Cerebellar cortex (tissue), 1 donor: Measurements from ENCODE around the gene SAP25.
"Not testable (repeated sequence)": the region's sequence is repeated elsewhere in the genome, so short reads cannot be mapped to it uniquely, and the experiment has no call there.

Experiments used
- DNase-seq: peaks from one replicate; pipeline ENCODE4 v3.0.0-alpha.2; 2015; ENCODE audit warnings: low spot score

Gene SAP25

DNA sequence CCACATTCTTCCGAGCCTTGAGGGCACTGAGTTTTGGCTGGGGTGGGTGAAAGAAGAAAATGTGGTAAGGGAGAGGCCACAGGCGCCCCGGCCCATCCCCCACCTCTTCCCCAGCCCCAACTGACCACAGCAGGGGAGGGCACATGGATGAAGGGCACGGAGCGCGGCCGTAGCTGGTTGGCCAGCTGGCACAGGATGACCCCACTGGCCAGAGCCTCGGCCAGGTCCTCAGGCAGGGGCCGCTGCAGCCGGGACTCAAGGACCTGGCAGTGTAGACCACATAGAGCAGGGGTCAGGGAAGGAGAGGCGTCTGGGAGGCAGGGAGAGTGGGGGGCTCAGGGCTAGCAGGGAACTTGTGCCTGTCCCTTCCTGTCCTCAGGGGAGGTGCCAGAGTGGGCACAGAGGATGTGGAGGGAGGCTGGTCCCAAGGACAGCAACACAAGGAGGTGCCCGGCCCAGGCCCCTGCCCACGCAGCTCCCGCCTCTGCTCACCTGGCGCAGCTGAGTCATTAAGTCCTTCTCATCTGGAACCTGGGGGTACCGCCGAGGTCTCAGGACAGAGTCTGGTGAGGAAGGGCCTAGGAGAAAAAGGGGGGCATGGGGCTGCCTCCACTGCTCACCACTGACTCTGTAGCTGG lies 2.2 kb upstream of the SAP25 start:
- no peak for DNase-seq

DNA sequence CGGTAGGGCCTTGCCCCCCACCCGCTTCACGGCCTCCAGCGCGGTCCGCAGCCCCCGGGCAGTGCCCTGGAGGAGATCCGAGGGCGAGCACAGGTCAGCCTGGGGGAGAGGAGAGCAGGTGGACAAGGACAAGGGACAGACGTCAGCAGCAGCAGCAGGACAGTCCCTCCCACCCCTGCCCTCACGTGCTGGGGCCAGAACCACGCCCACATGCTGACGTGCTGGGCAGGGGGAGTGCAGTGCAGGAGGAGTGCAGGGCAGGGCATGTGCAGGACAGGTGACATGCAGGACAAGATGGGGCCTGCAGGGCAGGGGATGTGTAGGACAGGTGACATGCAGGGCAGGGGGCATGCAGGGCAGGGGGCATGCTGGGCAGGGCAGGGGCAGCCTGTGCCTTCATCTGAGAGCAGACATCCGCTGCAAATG lies 1.5 kb upstream of the SAP25 start:
- peak; percentile 36 for DNase-seq

DNA sequence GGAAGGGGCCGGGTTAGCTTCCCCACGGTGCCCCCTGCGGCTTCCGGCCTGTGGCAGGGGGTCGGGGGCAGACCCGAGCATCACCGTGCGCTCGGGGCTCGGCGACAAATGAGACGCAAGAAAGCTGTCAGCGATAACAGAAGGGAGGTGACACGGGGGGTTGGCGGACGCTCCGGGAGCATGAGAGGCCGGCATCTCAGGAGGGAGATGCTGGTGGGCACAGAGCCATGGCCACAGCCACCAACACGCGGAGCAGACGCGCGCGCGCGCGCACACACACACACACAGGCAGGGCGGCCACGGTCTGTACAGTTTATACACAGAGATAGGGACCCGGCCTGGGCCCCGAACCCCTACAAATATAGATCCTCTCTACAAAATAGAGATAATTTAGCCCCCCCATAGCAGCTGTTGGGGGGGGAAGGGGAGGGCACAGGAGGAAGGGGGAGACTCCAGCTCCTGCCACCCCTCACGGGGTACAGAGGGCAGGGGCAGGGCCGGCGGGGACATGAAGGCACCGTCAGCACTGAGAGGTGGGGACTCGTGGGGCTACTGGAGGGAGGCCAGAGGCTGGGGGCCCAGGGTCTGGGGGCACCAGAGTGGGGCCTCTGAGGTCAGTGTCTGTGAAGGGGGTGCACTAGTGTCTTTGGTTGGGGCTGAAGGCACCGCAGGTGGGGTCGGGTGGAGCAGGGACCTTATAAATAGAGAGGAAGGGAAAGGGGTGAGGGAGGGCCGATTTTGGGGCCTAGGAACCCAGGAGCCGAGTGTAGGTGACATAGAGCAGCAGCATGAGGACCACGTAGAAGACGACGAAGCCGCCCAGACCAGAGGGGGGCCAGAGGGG lies 884 bp upstream of the SAP25 start:
- DNase-seq, result no peak

DNA sequence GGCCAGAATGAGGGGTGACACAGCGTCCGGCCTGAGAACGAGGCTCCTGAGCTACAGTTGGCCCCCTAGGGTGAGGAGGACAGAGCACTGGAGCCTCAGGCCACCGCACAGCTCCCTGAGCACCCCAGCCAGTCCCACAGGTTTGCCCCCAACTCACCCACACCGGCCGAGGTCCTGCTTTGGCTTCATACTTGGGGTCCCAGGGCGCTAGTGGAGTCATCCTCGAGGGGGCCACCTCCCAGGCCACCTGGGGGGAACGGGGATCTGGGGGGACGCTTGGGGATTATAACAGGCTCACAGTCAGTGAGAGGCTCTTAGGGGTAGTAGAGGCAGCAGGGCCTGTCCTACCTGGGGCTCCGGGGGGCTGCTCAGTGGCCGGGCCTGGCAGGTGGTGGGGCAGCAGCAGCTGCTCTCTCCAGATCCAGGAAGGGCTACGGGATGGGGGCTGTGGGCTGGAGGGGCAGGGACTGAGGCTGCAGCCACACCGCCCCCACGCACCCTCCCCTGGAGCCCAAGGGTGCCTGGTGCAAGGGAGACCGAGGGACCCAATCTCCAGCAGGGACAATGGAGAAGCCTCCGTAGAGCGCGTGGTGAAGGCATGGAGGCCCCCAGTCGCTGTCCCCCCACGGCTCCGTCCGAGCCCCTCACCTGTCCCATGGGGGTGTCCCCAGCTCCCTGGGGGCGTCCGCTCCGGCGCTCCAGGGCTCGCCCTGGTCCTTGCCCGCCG lies 588 bp downstream of the SAP25 start:
- no peak for DNase-seq

DNA sequence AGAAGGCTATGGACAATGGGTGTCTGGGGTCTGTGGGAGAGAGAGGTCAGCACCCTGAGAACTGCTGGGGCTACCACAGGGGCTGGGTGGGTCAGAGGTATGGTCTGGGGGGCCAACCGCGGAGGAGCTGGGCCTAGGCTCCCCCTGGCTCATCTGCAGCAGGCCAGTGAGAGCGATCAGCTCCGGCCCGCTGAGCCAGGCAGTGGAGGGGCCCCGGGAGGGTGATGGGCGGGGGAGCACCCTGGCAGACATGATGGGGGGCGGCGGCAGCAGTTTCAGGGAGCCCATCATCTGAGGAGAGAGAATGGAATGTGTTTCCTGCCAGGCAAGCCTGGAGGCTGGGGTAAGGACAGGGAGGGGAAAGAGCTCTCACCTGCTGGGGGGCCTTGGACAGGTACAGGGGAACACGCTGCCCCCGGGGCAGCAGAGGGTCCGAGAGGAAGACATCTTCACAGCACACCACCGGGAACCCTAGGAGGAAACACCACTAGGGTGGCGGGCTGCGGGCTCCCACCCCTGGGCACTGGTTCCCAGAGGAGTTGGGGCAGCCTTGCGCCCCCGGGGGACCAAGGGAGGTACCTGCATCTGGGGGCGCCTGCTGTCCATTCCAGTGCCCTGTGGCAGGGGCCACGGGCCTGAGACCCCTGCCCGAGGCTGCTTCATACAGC lies 1.3 kb downstream of the SAP25 start:
- no peak for DNase-seq

DNA sequence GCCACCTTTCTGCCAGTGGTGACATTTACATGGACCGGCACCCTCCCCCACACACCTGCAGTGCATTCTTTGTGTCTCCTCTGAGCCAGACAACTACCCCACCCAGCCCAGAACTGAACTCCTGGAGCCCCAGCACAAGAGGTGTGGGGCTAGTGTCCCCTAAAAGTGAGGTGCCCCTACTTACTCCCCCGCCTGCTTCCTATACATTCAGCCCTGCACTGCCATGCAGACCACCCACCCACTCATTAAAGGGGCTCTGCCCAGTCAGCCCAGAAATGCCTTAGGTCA lies 1.9 kb downstream of the SAP25 start:
- DNase-seq, result no peak

DNA sequence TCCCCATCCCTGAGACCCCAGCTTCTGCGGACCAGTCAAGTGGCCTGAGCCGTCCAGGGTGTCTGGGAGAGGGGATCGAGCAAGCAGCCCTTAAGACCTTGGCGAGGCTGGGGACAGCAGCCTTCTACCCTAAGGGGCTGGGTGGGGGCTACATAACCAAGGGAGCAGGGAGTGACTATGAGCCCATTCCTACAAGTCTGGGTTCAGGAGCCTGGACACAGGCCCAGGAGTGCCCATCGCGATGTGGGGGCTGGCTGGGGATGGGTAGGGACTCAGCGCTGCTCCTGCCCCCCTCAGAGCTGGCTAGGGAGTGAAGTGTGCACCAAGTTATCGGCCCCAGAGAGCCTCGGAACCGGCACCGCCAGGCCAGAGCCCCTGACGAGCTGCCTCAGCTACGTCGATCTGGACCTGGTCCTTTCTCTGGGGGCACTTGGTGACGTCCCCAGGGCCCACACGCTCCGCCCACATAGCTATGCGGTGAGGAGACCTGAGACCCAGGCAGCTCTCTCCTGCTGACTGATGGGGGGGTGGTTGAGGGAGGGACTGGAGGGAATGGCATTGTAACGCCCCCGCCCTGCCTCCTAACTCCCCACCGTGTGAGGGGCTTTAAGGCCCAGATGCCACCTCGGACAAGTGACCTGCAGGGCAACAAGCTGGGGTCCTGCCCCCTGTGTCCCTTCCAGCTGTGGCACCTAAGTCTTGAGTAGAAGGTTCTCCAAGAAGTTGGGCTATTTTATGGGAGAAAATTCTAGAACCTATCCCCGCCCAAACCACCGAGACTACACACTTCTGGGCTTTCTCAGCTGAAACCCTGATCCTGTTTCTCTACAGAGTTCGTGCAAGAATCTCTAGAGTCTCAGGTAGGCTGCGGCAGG lies 2.5 kb downstream of the SAP25 start:
- DNase-seq, result peak; percentile 77

DNA sequence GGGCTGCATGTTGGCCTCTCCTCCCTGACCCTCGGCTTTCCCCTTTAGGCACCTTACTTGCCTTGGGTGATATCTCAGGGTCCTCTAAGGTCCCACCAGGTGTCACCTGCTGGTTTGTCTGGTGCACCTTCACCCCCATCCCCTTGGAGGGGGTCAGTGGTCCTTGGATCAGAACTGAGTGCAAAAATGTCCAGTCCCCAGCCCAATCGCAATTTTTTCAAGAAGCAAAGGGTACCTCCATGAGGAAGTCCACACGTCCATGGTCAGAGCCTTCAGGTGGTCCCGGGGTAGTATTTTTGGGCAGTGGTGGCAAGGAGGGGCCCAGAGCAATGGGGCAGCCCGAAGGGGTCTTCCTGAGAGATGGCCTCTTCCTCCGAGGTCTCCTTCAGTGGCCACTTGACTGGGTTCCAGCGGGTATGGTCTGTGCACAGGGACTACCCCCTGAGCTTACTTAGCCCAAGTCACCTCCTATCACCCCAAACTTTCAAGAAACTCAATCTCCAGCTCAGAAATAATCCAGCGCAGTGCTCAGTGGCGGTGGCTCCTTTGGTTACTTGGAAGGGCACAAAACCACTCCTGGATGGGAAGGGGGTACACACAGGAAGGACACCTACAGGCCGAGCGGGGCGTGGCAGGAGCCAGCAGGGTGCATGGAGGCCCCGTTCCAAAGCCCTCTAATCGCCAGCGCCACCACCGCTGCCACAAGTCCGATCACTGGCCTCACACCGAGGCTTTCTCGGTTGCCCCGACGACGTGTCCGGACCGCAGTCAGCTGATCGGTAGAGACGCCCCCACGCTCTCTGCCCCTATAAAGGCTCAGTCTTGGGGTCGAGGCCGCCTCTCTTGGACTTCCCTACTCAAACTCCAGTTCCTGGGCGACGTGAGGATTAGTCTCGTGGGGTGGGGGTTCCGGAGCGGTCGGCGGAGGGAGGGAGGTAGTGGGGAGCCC lies 4.5 kb downstream of the SAP25 start:
- DNase-seq, result peak; percentile 86

DNA sequence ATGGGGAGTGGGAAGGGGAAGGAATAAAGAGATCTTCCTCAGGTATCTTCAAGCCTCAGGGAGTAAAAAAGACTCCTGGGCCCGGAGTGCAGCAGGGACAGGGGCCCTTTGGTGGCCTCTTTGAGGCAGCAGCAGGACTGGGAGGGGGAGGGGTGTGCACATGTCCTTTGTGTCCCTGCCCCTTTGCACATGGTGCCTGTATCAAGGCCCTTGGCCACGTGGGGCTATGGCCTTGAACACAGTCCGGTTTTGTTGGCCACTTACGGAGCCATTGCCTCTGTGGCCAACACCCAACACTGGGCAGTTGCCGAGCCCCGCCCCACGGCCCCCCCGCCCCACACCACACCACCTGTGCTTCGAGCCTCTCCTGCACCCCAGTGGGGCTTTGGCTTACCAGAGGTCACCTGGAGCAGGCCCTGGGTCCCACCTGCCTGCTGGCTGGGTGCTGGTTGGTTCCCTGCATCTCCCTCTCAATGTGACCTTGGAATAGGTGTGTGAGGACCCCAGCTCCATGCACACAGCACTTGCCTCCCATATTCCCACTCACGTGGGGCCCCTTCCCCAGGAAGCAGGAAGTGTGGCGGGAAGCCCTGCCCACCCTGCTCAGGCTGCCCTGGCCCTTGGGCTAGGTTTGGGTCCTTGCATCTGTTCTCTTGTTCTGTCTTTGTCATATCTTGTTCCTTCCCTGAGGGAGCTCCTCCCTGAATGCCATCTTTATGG lies 5.4 kb downstream of the SAP25 start:
- DNase-seq, result peak; percentile 49

DNA sequence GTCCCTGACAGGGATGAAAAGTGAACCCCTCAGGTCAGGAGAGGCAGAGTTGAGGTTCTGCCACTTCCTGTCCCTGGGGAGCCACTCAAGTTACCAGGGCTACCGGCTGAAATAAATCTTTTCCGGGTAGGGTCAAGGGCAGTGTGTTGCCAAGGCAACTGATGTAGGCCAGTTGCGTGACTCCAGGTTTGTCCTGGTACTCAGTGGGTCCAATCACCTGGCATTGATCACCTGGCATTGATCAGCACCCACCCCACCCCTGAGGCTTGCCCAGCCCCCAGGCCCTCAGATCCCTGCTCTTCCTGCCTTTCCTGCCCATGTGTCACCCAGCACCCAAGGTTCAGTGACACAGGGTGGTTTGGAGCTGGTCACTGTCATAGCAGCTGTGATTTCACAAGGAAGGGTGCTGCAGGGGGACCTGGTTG lies 5.9 kb downstream of the SAP25 start:
- DNase-seq, result no peak

DNA sequence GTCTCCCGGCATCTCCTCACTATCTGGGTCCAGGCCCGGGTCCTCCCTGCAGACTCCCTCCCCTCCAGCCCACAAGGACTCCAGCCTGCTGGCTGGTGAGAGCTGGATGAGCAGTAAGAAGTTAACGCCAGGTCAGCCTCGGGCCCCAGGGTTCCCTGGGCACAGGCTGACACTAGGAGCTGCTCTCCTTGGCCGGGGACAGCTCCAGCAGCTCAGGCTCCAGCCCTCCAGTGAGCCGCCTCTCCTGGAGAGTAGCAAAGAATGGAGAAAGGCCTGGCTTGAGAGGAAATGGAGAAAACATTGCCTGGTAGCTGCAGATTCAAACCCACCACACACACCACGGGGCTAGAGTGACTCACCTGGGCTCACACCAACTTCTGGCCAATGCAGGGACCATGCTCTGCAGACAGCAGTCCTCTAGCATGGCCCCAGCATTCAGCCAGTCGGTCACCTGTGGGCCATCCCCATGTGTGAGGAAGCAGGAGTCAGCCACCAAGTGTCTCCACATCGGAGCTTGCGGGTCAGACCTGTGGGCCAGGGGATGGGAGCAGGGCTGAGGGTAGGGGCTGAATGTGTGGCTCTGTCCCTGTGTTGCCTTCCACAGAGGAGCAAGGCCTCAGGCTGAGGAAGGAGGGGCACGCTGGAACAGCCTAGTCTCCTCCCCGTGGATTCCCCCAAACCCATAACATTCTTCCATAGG lies 6.5 kb downstream of the SAP25 start:
- no peak for DNase-seq

DNA sequence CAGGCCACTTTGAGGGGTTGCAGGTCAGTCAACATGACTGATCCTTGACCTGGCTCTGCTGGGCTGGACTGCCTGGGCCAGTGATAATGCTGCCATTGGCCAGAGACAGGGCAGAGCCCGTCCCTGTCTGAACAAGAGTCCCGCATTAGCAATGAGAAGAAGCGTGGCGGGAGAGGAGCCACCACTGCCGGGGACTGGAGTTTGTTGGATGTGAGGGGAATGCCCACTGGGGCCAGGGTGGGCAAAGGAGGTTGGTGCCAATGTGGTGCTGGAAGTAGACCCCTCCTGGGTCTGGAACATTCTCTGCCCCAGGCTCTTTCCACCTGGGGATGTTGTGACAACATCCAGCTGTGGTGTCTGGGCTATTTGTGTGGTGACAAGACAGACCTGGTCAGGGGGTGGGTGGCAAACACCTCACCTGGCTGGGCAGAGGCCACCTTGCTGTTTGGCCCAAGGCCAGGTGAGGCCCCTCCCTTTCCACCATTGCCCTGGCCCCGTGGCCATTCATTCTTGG lies 7.6 kb downstream of the SAP25 start:
- DNase-seq, result no peak

DNA sequence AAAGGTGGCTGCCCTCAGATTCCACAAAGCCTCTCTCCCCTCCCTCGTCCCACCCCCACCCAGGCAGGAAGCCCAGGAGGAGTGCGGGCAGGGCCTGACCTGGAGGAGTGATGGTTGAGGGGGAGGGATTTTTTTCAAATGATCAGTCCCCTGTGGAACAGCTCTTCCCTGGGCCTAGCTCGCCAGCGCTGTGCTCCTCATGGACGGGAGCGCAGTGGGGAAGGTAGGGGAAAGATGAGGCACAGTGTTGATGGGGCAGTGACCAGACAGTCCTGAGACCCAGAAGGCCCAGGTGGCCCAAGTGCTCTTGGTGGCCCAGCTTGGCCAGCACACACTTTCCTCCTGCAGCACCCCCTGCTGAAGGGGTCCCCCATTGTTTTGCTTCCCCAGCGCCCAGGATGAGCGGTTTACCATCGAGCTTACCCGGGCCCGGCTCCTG lies 8.5 kb downstream of the SAP25 start:
- no peak for DNase-seq

DNA sequence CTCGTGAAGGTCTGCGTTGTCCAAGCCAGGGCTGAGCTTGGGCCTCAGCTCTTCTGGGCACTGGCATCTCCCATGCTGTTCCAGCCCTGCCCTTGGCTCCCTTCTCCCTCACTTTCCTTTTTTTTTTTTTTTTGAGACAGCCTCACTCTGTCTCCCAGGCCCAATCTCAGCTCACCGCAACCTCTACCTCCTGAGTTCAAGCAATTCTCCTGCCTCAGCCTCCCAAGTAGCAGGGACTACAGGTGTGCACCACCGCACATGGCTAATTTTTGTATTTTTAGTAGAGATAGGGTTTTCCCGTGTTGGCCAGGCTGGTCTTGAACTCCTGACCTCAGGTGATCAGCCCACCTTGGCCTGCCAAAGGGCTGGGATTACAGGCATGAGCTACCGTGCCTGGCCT lies 9.3 kb downstream of the SAP25 start:
- DNase-seq, result not testable (repeated sequence)

DNA sequence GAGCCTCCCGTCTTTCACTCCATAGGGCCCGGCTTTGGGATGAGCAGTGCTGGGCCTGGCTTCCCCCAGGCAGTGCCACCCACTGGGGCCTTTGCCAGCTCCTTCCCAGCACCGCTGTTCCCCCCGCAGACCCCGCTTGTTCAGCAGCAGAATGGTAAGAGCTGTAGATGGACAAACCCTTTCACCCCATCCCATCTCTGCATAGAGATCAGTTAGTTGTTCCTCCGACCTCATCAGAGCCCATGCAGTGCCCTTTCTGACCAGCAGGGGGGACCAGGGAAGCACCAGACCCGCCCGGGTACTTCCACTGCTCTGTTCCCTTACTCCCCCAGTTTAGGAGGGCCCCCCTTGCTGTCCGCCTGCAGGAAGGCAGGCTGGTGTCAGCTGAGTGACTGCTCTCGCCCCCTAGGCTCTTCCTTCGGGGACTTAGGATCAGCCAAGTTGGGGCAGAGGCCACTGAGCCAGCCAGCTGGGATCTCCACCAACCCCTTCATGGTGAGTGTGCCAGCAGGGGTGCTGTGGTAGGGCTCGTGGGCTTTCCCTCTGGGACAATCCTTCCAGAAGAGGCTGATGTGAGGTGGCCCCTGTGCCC lies 9.8 kb downstream of the SAP25 start:
- peak; percentile 75 for DNase-seq

DNA sequence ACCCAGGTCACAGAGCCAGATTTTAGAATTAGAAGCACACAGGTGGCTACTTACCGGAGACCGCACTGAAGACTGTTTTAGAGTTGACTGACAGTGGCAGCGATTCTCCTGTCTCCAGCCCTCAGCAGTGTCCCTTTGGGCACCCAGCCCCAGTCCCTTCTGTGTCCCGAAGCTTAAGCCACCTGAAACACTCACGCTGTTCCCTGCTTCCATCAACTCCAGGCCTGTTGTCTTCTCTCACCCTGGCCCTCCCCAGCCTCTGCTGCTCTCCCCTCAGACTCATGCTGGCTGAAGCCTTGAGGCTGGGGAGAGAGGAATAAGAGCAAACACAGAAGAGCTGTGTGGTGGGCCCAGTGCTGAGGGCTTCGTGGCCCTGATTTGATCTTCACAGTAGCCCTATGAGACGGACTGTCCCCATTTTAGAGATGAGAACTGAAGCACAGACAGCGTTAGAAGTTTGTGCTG lies 10.6 kb downstream of the SAP25 start:
- DNase-seq, result no peak

DNA sequence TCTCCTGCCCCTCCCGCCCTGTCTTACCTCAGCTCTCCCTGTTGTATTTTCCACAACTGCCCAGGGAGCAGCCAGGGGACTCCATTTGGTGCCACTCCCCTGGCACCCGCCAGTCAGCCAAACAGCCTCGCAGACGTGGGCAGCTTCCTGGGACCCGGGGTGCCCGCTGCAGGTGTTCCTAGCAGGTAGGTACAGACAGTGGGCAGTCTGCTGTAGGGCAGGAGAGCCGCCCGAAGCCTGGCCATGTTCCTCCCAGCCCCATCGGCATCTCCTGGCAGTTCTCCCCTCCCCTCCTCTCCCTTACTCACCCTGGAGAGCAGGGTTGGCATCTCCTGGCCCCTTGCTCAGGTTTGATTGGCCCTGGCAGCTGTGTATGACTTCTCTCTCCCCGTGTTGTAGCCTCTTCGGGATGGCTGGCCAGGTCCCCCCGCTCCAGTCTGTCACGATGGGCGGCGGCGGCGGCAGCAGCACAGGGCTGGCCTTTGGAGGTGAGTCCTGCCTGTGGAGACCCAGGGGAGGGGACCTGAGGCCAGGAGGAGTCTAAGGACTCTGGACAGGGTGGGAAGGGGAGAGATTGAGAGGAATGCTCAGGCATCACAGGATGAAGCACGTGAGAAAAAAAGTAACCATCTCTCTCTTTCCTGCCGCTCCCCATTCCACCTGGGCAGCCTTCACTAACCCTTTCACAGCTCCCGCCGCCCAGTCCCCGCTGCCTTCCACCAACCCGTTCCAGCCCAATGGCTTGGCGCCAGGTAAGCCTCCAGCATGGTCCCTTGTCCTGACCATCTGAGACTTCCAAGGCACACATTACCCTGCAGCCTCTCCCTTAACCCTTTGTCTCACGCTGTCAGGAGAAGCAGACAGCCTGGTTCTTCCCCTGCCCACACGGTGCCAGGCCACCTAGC lies 11.3 kb downstream of the SAP25 start:
- peak; percentile 61 for DNase-seq
